HCT116 (cell line): ENCODE results near the gene MYO3B. TPM values are rescaled to one million over a fixed set of nuclear protein-coding genes. Genes with fewer than 3 reads are reported as not detected.

Experiments used
- ATAC-seq: fragments of 200-7000 bp; cut with Tn5 transposase; 2 replicates; pipeline ENCODE4 v1.9.1; 2020; ENCODE audit warnings: mild to moderate bottlenecking, moderate library complexity
- BruUV-seq: library from RNA; stranded (reverse); fragments of 400-500 nt; replicated peaks from 2 replicates; lab custom pipeline; 2021; lab: Mats Ljungman, UMichigan
- CTCF ChIA-PET: fragments of 300-600 bp; sonication (Branson Sonifier 250); formaldehyde crosslinking; loops from one replicate; lab custom pipeline; 2021; ENCODE audit warnings: antibody characterized with exemption; lab: Charles Lee
- POLR2A ChIA-PET: fragments of 300-600, 350-600 bp; sonication (Branson Sonifier 250); formaldehyde crosslinking; loops from one replicate; lab custom pipeline; 2021; ENCODE audit warnings: antibody characterized with exemption; lab: Charles Lee
- RAD21 ChIA-PET, 2 experiments: fragments of 300-600 bp; sonication (Branson Sonifier 250); formaldehyde crosslinking; loops; one replicate each; lab custom pipeline; 2023; ENCODE audit warnings: low total read pairs in 2 of 2; ENCODE audit not compliant: uncharacterized antibody in 2 of 2, unreplicated experiment in 2 of 2, low non-redundant PET in 1 of 2; lab: Charles Lee
- DNase-seq: peaks from one replicate; pipeline ENCODE4 v3.0.0-alpha.2; 2010; ENCODE audit warnings: low read depth, low spot score
- H2AFZ ChIP-seq: fragments of 200-600 bp; shearing (Covaris generic), sonication (generic); 2 replicates; pipeline ENCODE4 v1.6.1; 2017; ENCODE audit warnings: low read depth, mixed run types, mixed read lengths, antibody characterized with exemption, low read length; ENCODE audit not compliant: poor library complexity, severe bottlenecking
- H3K27ac ChIP-seq: 2 replicates; pipeline ENCODE4 v1.5.1; 2012; ENCODE audit warnings: low read depth, low read length
- H3K27me3 ChIP-seq: fragments of 200-600 bp; sonication (generic); 2 replicates; pipeline ENCODE4 v1.6.1; 2016; ENCODE audit warnings: mixed run types, low read length, mixed read lengths; ENCODE audit not compliant: insufficient read depth
- H3K36me3 ChIP-seq, 2 experiments: fragments of 200-500 bp in 1 of 2; fragments of 200-600 bp in 1 of 2; sonication (Bioruptor generic) in 1 of 2; sonication (generic) in 1 of 2; 2 replicates each; pipeline versions ENCODE4 v1.5.1 to v1.6.1; 2014 to 2016; ENCODE audit warnings: low read length in 2 of 2, inconsistent platforms in 1 of 2, mixed read lengths in 1 of 2, mixed run types in 1 of 2; ENCODE audit not compliant: insufficient read depth in 2 of 2, control insufficient read depth in 1 of 2
- H3K4me1 ChIP-seq, 2 experiments: fragments of 200-600 bp in 1 of 2; sonication (generic) in 1 of 2; 2 replicates each; pipeline versions ENCODE4 v1.5.1 to v1.6.1; 2012 to 2017; ENCODE audit warnings: low read length in 2 of 2, inconsistent platforms in 1 of 2, mild to moderate bottlenecking in 1 of 2, mixed read lengths in 1 of 2, mixed run types in 1 of 2, moderate library complexity in 1 of 2; ENCODE audit not compliant: insufficient read depth in 2 of 2, control insufficient read depth in 1 of 2
- H3K4me2 ChIP-seq: fragments of 200-600 bp; sonication (generic); 2 replicates; pipeline ENCODE4 v1.6.1; 2017; ENCODE audit warnings: mixed run types, low read length, mixed read lengths
- H3K4me3 ChIP-seq, 2 experiments: fragments of 200-600 bp in 1 of 2; sonication (generic) in 1 of 2; replicated peaks in 1 of 2; 2 replicates each; pipeline ENCODE4 v1.5.1; 2011 to 2016; ENCODE audit warnings: low read length in 2 of 2, control low read depth in 1 of 2, low read depth in 1 of 2, mild to moderate bottlenecking in 1 of 2, mixed read lengths in 1 of 2, mixed run types in 1 of 2
- H3K79me2 ChIP-seq: fragments of 200-600 bp; sonication (generic); 2 replicates; pipeline ENCODE4 v1.6.1; 2017; ENCODE audit warnings: mild to moderate bottlenecking, mixed run types, low read length, moderate library complexity, mixed read lengths; ENCODE audit not compliant: insufficient read depth
- H3K9ac ChIP-seq: fragments of 200-600 bp; sonication (generic); 2 replicates; pipeline ENCODE4 v1.6.1; 2016; ENCODE audit warnings: low read length, mixed read lengths
- H3K9me2 ChIP-seq: fragments of 200-600 bp; sonication (generic), shearing (Covaris generic); 2 replicates; pipeline ENCODE4 v1.6.1; 2017; ENCODE audit warnings: mixed run types, mild to moderate bottlenecking, moderate library complexity; ENCODE audit not compliant: insufficient read depth
- H3K9me3 ChIP-seq, 2 experiments: fragments of 200-500 bp in 1 of 2; fragments of 200-600 bp in 1 of 2; sonication (Bioruptor generic) in 1 of 2; sonication (generic) in 1 of 2; 2 replicates each; pipeline ENCODE4 v1.6.1; 2014 to 2017; ENCODE audit warnings: low read length in 2 of 2, mixed read lengths in 2 of 2, inconsistent platforms in 1 of 2, low read depth in 1 of 2, mild to moderate bottlenecking in 1 of 2, mixed run types in 1 of 2, moderate library complexity in 1 of 2; ENCODE audit not compliant: control insufficient read depth in 1 of 2, insufficient read depth in 1 of 2
- H4K20me1 ChIP-seq: fragments of 200-600 bp; sonication (generic), shearing (Covaris generic); 2 replicates; pipeline ENCODE4 v1.6.1; 2017; ENCODE audit warnings: mixed run types, mild to moderate bottlenecking, moderate library complexity; ENCODE audit not compliant: insufficient read depth
- CBX3 ChIP-seq: IDR thresholded peaks from 2 replicates; pipeline ENCODE4 v1.6.1; 2012; ENCODE audit warnings: low read depth
- CEBPB ChIP-seq: IDR thresholded peaks from 2 replicates; pipeline ENCODE4 v1.6.1; 2012; ENCODE audit warnings: low read depth
- EGR1 ChIP-seq: IDR thresholded peaks from 2 replicates; pipeline ENCODE4 v1.6.1; 2012; ENCODE audit warnings: low read depth
- FOSL1 ChIP-seq: IDR thresholded peaks from 2 replicates; pipeline ENCODE4 v1.6.1; 2012; ENCODE audit warnings: low read depth
- JUND ChIP-seq: IDR thresholded peaks from 2 replicates; pipeline ENCODE4 v1.6.1; 2012
- POLR2A ChIP-seq: IDR thresholded peaks from 2 replicates; pipeline ENCODE4 v1.7.0; 2011; ENCODE audit warnings: borderline replicate concordance; ENCODE audit not compliant: insufficient read depth, insufficient read length; ENCODE audit errors: extremely low read depth
- POLR2AphosphoS5 ChIP-seq: IDR thresholded peaks from 2 replicates; pipeline ENCODE4 v1.6.1; 2011; ENCODE audit warnings: mild to moderate bottlenecking, low read depth, low read length, moderate library complexity
- RAD21 ChIP-seq: IDR thresholded peaks from 2 replicates; pipeline ENCODE4 v1.6.1; 2012; ENCODE audit warnings: low read depth, mild to moderate bottlenecking
- SIN3A ChIP-seq: IDR thresholded peaks from 2 replicates; pipeline ENCODE4 v1.6.1; 2012; ENCODE audit warnings: low read depth
- SRF ChIP-seq: IDR thresholded peaks from 2 replicates; pipeline ENCODE4 v1.6.1; 2012; ENCODE audit warnings: low read depth
- TCF7L2 ChIP-seq: IDR thresholded peaks from 2 replicates; pipeline ENCODE4 v1.7.0; 2011; ENCODE audit warnings: borderline replicate concordance, inconsistent platforms; ENCODE audit not compliant: insufficient read depth, insufficient read length; ENCODE audit errors: extremely low read depth
- YY1 ChIP-seq: IDR thresholded peaks from 2 replicates; pipeline ENCODE4 v1.6.1; 2011; ENCODE audit warnings: low read length, low read depth, moderate library complexity, mild to moderate bottlenecking; ENCODE audit not compliant: insufficient replicate concordance; ENCODE audit errors: extremely low read depth
- ZFX ChIP-seq: fragments of 450-650 bp; IDR thresholded peaks from 2 replicates; pipeline ENCODE4 v1.6.1; 2017
- ZNF274 ChIP-seq: fragments of 200-500 bp; sonication (Bioruptor generic); IDR thresholded peaks from 2 replicates; pipeline ENCODE4 v1.6.1; 2014; ENCODE audit warnings: mild to moderate bottlenecking, low read depth, low read length, inconsistent platforms
- intact Hi-C: fragments of 100-400 bp; cut with micrococcal nuclease; formaldehyde crosslinking; loops from 2 replicates; pipeline ENCODE4 v1.10.0; 2022
- total RNA-seq: library from RNA; stranded (reverse); gene quantifications from one replicate; pipeline ENCODE4 v1.2.1, GENCODE V29; 2021; ENCODE audit not compliant: unreplicated experiment
- TF ChIP-seq, protein P1 (sequence below), 3 experiments: fragments of 200-600 bp in 1 of 3; sonication (generic) in 1 of 3; IDR thresholded peaks in 2 of 3; conservative IDR thresholded peaks in 1 of 3; 2 replicates each; pipeline ENCODE4 v1.5.1; 2012 to 2017; ENCODE audit warnings: low read depth in 2 of 3, low read length in 2 of 3, antibody characterized with exemption in 1 of 3, borderline replicate concordance in 1 of 3, control low read depth in 1 of 3, mild to moderate bottlenecking in 1 of 3, mixed read lengths in 1 of 3, mixed run types in 1 of 3, moderate library complexity in 1 of 3; ENCODE audit not compliant: insufficient read depth in 1 of 3
- TF ChIP-seq, protein P2 (sequence below): IDR thresholded peaks from 2 replicates; pipeline ENCODE4 v1.6.1; 2012
- TF ChIP-seq, protein P3 (sequence below): IDR thresholded peaks from 2 replicates; pipeline ENCODE4 v1.6.1; 2011; ENCODE audit warnings: mild to moderate bottlenecking, low read length, moderate library complexity; ENCODE audit not compliant: insufficient replicate concordance; ENCODE audit errors: extremely low read depth

The MYO3B gene
- total RNA-seq, 1 experiment from 2014 or later, result not detected

- no peak for DNase-seq
- no TSS peak for BruUV-seq
- H2AFZ ChIP-seq, result no peak overlapping the region
These were observed 36.1 kb upstream of the MYO3B start for GRCh38 chr2:170141865-170142264.

More at GRCh38 chr2:170141865-170142264, 36.1 kb upstream of the MYO3B start:
- no peak overlapping the region for H3K27ac ChIP-seq
- intact Hi-C loops, result no loop called here
- H3K79me2 ChIP-seq, result no peaks in the 10 kb centered on the region
- H3K4me2 ChIP-seq, result no peak overlapping the region
- TF ChIP-seq YY1 (no peak), RAD21 (no peak), SRF (no peak), SIN3A (no peak), EGR1 (no peak), POLR2A (no peak), ZFX (no peak), POLR2AphosphoS5 (no peak), TCF7L2 (no peak), FOSL1 (no peak), CBX3 (no peak), CEBPB (no peak), JUND (no peak), ZNF274 (no peak)
- TF ChIP-seq, protein P1, sequence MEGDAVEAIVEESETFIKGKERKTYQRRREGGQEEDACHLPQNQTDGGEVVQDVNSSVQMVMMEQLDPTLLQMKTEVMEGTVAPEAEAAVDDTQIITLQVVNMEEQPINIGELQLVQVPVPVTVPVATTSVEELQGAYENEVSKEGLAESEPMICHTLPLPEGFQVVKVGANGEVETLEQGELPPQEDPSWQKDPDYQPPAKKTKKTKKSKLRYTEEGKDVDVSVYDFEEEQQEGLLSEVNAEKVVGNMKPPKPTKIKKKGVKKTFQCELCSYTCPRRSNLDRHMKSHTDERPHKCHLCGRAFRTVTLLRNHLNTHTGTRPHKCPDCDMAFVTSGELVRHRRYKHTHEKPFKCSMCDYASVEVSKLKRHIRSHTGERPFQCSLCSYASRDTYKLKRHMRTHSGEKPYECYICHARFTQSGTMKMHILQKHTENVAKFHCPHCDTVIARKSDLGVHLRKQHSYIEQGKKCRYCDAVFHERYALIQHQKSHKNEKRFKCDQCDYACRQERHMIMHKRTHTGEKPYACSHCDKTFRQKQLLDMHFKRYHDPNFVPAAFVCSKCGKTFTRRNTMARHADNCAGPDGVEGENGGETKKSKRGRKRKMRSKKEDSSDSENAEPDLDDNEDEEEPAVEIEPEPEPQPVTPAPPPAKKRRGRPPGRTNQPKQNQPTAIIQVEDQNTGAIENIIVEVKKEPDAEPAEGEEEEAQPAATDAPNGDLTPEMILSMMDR (IDR thresholded peaks at IDR 0.05 in 2 of 3, conservative IDR thresholded peaks at IDR 0.05 in 1 of 3; ENCODE audit: borderline replicate concordance in 1 of 3, insufficient read depth in 1 of 3, low read depth in 2 of 3, low read length in 2 of 3), result no peak
- TF ChIP-seq, protein P2, sequence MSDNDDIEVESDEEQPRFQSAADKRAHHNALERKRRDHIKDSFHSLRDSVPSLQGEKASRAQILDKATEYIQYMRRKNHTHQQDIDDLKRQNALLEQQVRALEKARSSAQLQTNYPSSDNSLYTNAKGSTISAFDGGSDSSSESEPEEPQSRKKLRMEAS, result no peak
- TF ChIP-seq, protein P3, sequence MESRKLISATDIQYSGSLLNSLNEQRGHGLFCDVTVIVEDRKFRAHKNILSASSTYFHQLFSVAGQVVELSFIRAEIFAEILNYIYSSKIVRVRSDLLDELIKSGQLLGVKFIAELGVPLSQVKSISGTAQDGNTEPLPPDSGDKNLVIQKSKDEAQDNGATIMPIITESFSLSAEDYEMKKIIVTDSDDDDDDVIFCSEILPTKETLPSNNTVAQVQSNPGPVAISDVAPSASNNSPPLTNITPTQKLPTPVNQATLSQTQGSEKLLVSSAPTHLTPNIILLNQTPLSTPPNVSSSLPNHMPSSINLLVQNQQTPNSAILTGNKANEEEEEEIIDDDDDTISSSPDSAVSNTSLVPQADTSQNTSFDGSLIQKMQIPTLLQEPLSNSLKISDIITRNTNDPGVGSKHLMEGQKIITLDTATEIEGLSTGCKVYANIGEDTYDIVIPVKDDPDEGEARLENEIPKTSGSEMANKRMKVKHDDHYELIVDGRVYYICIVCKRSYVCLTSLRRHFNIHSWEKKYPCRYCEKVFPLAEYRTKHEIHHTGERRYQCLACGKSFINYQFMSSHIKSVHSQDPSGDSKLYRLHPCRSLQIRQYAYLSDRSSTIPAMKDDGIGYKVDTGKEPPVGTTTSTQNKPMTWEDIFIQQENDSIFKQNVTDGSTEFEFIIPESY, result no peak
- CTCF ChIA-PET, result no interaction called here
- RAD21 ChIA-PET, result no interaction called here
- no peaks in the 10 kb centered on the region for H3K9me3 ChIP-seq
- no peaks in the 10 kb centered on the region for H3K27me3 ChIP-seq
- H3K4me3 ChIP-seq, result no peak overlapping the region
- no peak for ATAC-seq
- H3K9ac ChIP-seq, result no peak overlapping the region
- H3K36me3 ChIP-seq, result no peaks in the 10 kb centered on the region
- no peaks in the 10 kb centered on the region for H3K4me1 ChIP-seq
- H3K9me2 ChIP-seq, result no peaks in the 10 kb centered on the region
- H4K20me1 ChIP-seq, result no peaks in the 10 kb centered on the region
- POLR2A ChIA-PET, result no interaction called here
